HG02571 (cell line): ENCODE results near the gene MACROD2.
"Not testable (repeated sequence)": the region's sequence is repeated elsewhere in the genome, so short reads cannot be mapped to it uniquely, and the experiment has no call there.

Source experiments
- ATAC-seq: cut with Tn5 transposase; IDR thresholded peaks from one replicate; pipeline ENCODE4 v1.9.1; 2021; ENCODE audit warnings: mild to moderate bottlenecking, moderate library complexity; ENCODE audit not compliant: unreplicated experiment

MACROD2 gene

GRCh38 chr20:15176929-15177328, 1181.6 kb downstream of the MACROD2 start:
- ATAC-seq: no peak

- ATAC-seq: no peak
These were observed 1183.3 kb downstream of the MACROD2 start for GRCh38 chr20:15178581-15178980.

DNA sequence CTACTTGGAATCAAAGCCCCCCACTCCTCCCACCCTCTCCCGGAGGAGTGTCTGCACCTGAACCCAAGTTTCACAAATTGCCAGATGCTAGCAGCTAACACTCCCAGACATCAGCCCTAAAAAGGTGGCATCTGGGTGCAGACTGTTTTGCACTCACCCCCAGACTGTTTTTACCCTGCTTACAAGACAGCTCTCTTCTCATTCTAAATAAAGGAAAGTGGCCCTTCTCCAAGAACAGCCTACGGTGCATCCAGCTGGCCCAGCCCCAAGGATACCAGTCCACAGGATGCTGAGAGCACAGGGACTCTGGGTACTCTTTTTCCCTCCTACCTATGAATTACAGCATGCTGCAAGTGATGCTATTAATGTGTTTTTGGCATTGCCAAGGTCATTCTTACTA, 1184.1 kb downstream of the MACROD2 start:
- no peak for ATAC-seq

DNA sequence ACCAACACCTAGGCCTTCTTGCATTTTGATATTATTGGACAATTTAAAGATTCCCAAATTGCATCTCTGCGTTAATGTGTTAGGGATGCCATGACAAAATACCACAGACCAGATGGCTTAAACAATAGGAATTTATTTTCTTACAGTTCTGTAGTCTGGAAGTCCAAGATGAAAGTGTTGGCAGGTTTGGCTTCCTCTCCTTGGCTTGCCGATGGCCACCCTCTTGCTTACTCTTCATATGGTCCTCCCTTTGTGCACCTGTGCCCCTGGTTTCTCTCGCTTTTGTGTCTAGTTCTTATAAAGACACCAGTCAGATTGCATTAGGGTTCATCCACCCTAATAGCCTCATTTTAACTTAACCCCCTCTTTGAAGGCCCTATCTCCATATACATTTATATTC, 1184.5 kb downstream of the MACROD2 start:
- ATAC-seq: no peak

DNA sequence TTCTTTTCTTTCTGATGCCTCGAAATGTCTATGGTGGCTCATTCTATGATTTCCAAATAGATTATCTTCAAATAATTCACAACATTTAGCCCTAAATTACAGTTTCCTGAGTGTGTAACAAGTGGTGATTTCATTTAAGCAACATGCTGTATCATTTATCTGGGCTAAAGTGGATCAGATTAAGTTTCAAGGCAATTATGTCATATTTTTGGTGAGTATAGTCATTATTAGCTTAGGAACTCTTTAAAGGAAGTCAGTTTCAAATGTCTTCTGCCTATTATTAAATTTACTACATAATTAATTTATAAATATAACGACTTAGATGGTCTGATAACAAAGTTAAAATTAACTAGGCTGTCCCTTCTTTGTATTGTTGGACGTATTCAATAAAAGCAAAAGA, 1190.0 kb downstream of the MACROD2 start:
- ATAC-seq: no peak

GRCh38 chr20:15185913-15186312, 1190.6 kb downstream of the MACROD2 start:
- ATAC-seq: no peak

GRCh38 chr20:15187612-15188011, 1192.3 kb downstream of the MACROD2 start:
- no peak for ATAC-seq

DNA sequence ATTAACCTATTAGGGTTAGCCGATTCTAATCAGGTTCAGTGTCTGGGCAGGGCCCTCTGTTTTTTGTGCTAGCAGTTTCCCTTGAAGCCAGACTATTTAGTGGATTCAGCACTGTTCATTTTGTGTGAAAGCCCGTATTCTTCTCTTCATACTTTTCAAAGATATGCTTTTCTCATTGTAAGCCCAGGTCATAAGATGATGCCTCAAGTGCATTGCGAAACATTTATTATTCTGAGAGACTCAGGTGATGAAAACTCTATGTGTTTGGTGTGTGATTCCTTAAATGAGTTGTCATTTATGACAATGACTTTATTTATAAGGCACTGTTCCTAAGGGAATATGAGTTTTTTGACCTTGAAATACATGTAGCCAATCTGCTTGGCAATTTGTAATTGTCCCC, 1193.1 kb downstream of the MACROD2 start:
- no peak for ATAC-seq

DNA sequence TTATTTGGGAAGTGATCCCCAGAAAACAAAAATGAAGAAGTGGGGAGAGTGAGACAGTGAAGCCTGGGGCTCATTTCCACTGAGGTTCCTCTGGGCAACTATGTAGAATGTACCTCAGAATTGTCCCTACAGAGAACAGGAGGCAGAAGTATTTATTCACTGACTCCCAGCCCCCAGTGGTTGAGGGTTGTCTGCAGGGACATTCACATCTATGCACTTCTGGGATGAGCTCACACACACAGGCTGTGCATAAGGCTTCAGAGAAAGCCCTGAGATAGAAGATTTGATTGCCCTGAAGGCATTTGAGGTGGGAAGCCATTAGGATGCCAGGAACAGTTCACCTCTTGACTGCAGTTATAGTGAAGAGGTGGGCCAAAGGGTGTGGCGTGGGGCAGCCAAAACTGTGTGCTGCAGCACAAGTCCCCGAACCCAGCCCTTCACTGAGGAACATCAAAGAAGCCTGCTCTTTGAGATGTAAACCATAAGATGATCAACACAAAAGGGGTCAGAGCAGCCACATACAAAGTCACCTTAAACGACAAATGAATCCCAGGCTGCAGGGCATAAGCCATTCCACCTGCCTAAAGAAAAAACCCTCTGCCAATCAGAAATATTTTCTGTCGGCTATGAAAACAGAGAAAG, 1195.9 kb downstream of the MACROD2 start:
- no peak for ATAC-seq

GRCh38 chr20:15195378-15195777, 1200.1 kb downstream of the MACROD2 start:
- ATAC-seq: no peak

DNA sequence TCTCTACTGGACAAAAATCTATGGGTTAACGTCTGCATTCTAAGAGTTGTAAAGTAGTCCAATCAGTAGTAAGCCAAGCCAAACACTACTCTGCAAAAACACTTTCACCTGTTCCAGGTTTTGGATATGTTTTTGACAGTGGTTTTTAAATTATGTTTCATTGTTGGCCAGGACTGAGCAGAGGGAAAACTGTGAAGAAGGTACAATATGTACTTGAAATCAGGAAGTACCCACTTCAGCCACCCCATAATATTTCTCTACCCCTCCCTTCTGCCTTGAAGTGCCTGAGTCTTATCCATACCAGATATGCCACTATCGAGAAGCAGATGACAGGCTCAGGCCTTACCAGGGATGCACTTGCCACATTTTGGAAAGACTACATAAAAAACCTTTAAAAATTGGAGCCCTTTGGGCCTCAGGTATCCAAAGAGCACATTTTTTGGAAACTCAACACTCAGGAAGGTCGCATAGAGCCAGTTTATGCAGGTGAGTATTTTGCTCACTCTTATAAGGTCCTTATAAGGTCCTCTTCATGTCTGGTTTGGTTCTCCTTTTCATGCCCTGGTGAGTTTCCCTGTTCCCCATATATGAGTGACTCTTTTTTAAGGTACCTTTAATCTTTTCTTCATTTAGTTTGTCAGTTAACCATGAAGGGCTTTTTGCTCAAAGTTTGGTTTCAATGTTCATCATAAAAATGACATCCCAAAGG, 1201.4 kb downstream of the MACROD2 start:
- ATAC-seq: no peak

DNA sequence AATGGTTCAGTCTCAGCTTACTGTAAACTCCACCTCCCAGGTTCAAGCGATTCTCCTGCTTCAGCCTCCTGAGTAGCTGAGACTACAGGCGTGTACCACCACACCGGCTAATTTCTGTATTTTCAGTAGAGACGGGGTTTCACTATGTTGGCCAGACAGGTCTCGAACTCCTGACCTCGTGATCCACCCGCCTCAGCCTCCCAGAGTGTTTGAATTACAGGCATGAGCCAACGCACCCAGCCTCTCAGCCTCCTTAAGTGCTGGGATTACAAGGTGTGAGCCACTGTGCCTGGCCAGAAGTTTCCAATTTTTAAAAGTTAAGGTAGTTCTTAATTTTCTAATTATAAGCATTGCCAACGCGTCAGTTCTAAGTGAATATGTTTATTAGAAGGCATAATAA, 1202.7 kb downstream of the MACROD2 start:
- not testable (repeated sequence) for ATAC-seq

- ATAC-seq: peak; percentile 46
These were observed 1204.4 kb downstream of the MACROD2 start for GRCh38 chr20:15199698-15200097.

DNA sequence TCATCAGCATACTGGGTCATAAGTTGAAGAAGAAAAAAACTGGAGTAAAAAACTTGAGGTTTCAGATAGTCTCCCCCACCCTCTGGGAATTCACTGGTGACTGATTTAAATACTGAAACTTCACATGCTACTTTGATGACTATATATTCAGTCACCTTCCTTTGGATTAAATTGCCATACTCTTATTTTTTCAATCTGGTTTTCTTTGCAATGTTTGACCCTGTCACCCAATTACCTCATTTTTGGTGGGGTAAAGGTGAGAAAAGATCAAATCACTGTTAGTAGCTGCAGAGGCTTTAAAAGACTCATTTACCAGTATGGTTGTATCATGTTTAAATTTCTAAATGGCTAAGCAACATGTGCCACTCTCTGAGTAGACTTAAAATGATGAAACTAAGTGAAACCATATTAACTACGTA, 1204.8 kb downstream of the MACROD2 start:
- ATAC-seq: peak; percentile 80

GRCh38 chr20:15201602-15202001, 1206.3 kb downstream of the MACROD2 start:
- ATAC-seq: no peak

DNA sequence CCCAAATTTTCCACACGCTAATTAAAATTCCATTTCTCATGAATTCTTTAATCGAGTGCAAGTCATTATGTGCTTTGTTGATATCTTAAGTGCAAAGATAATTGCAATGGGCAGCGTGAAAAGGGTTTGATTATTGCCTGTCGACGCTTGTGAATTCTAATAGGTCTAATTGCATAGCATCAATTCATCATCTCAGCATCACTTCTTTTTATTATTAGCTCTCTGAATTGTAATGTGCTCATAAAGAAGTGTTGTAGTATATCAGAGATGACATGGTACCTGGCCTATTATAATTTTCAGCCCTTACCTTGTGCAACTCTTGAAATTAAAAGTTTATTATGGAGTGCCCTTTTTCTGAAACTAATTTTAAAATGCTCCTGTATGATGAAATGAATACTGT, 1208.9 kb downstream of the MACROD2 start:
- ATAC-seq: no peak

GRCh38 chr20:15205028-15205427, 1209.7 kb downstream of the MACROD2 start:
- ATAC-seq: no peak

GRCh38 chr20:15205719-15206118, 1210.4 kb downstream of the MACROD2 start:
- ATAC-seq: no peak

GRCh38 chr20:15209537-15209936, 1214.2 kb downstream of the MACROD2 start:
- no peak for ATAC-seq

GRCh38 chr20:15214051-15214450, 1218.7 kb downstream of the MACROD2 start:
- no peak for ATAC-seq

- ATAC-seq: no peak
These were observed 1224.8 kb downstream of the MACROD2 start for GRCh38 chr20:15220009-15220656.
